Globus pallidus (tissue), 1 donor: ENCODE results near the gene OR8H3.
"Not testable (repeated sequence)": the region's sequence is repeated elsewhere in the genome, so short reads cannot be mapped to it uniquely, and the experiment has no call there.

Experiments used
- DNase-seq: peaks from one replicate; pipeline ENCODE4 v3.0.0-alpha.2; 2015; ENCODE audit warnings: low spot score

Gene OR8H3

GRCh38 chr11:56122073-56122472, at the start of gene OR8H3:
Gene OR8H3, plus strand, starts transcription at chr11:56122373. Its CDS starts 0 bp downstream, at chr11:56122373.
- DNase-seq = no peak

GRCh38 chr11:56089697-56090096, 32.5 kb upstream of the OR8H3 start:
- DNase-seq = no peak

GRCh38 chr11:56093008-56093407, 29.2 kb upstream of the OR8H3 start, which contains the start of gene OR8I2:
Gene OR8I2, plus strand, starts transcription at chr11:56093308. Its CDS starts 0 bp downstream, at chr11:56093308.
- no peak for DNase-seq

GRCh38 chr11:56103210-56103737, 18.9 kb upstream of the OR8H3 start, which contains the start of gene OR8H2:
Gene OR8H2, plus strand, starts transcription at chr11:56103687. Its CDS starts 1,356 bp downstream, at chr11:56105043.
- no peak for DNase-seq

- DNase-seq = no peak
Measured at GRCh38 chr11:56140151-56140661, 18.0 kb downstream of the OR8H3 start, which contains the start of gene OR8J3. Gene OR8J3, minus strand, starts transcription at chr11:56140201. Its CDS starts 2,483 bp downstream, at chr11:56137718.

- DNase-seq = not testable (repeated sequence)
Measured at GRCh38 chr11:56143681-56144080, 21.5 kb downstream of the OR8H3 start.

- DNase-seq = no peak
Measured at GRCh38 chr11:56151376-56151775, 29.2 kb downstream of the OR8H3 start.

- DNase-seq = no peak
Measured at GRCh38 chr11:56152333-56152732, 30.2 kb downstream of the OR8H3 start.

GRCh38 chr11:56160217-56160616, 38.0 kb downstream of the OR8H3 start, which contains the start of gene OR8K5:
Gene OR8K5, minus strand, starts transcription at chr11:56160317. Its CDS starts 0 bp downstream, at chr11:56160317.
- DNase-seq = no peak

- DNase-seq = no peak
Measured at GRCh38 chr11:56163804-56164203, 41.6 kb downstream of the OR8H3 start.

GRCh38 chr11:56172256-56172830, 50.2 kb downstream of the OR8H3 start:
- no peak for DNase-seq
